ENCODE results near the gene CYTH3. TPM values are rescaled to one million over a fixed set of nuclear protein-coding genes. Genes with fewer than 3 reads are reported as not detected.
"Not testable (repeated sequence)": the region's sequence is repeated elsewhere in the genome, so short reads cannot be mapped to it uniquely, and the experiment has no call there.

CYTH3 gene
- total RNA-seq, 5 donors from 2014 or later (not counting 1 experiment from before 2014, with no cell fraction given): 5.0 to 16.3 (median 12.5) TPM

GRCh38 chr7:6232534-6232933, 39.9 kb downstream of the CYTH3 start:
- ATAC-seq (replicated peaks in 1 of 4) (no peak), DNase-seq (peak in 3 of 35 experiments; percentile 7 to 34 (median 11))
- no peak overlapping the region for H3K27ac ChIP-seq (ENCODE audit: low read length)
- H3K4me3 Mint-ChIP-seq: peak overlapping the region in 1 of 3 donors; percentile 17
- no peak overlapping the region for H3K4me3 ChIP-seq (ENCODE audit: control insufficient read depth in 1 of 2, extremely low read depth in 1 of 2, low read length in 1 of 2)
- no peaks in the 10 kb centered on the region for H3K27me3 Mint-ChIP-seq
- H3K9me3 ChIP-seq: no peaks in the 10 kb centered on the region
- WGBS (ENCODE audit: insufficient coverage): 51% methylated on average over 8 of the region's 8 CpGs
- H3K36me3 Mint-ChIP-seq: no peaks in the 10 kb centered on the region
- CTCF ChIA-PET: no interaction called here
- peaks cover 0 to 20% of the 10 kb centered on the region in 2 experiments for H3K4me1 ChIP-seq (ENCODE audit: control insufficient read depth in 1 of 2, extremely low read depth in 1 of 2, insufficient read depth in 2 of 2, low read length in 2 of 2)
- peaks cover 47 to 58% (median 48%) of the 10 kb centered on the region in 3 donors for H3K4me1 Mint-ChIP-seq
- H3K27ac Mint-ChIP-seq: peak overlapping the region in 1 of 2 donors; percentile 6
- no peaks in the 10 kb centered on the region for H3K9me3 Mint-ChIP-seq
- POLR2A ChIA-PET: no interaction called here
- no peaks in the 10 kb centered on the region for H3K36me3 ChIP-seq (ENCODE audit: control insufficient read depth in 2 of 2, extremely low read depth in 1 of 2, insufficient read depth in 1 of 2, low read length in 1 of 2)
- peaks cover 0 to 8% of the 10 kb centered on the region in 2 experiments for H3K27me3 ChIP-seq (replicated peaks in 1 of 2; ENCODE audit: control insufficient read depth in 2 of 2, extremely low read depth in 1 of 2, insufficient read depth in 2 of 2, low read length in 1 of 2)

- Histone ChIP-seq H3K27ac (ENCODE audit: low read length) (no peak overlapping the region), H3K27me3 (replicated peaks in 1 of 2; ENCODE audit: control insufficient read depth in 2 of 2, extremely low read depth in 1 of 2, insufficient read depth in 2 of 2, low read length in 1 of 2) (peaks cover 0 to 8% of the 10 kb centered on the region in 2 experiments), H3K4me3 (ENCODE audit: control insufficient read depth in 1 of 2, extremely low read depth in 1 of 2, low read length in 1 of 2) (no peak overlapping the region), H3K9me3 (no peaks in the 10 kb centered on the region), H3K4me1 (ENCODE audit: control insufficient read depth in 1 of 2, extremely low read depth in 1 of 2, insufficient read depth in 2 of 2, low read length in 2 of 2) (peaks cover 0 to 20% of the 10 kb centered on the region in 2 experiments), H3K36me3 (ENCODE audit: control insufficient read depth in 2 of 2, extremely low read depth in 1 of 2, insufficient read depth in 1 of 2, low read length in 1 of 2) (no peaks in the 10 kb centered on the region)
- peaks cover 47 to 58% (median 48%) of the 10 kb centered on the region in 3 donors for H3K4me1 Mint-ChIP-seq
- POLR2A ChIA-PET: no interaction called here
- H3K27me3 Mint-ChIP-seq: no peaks in the 10 kb centered on the region
- no peaks in the 10 kb centered on the region for H3K9me3 Mint-ChIP-seq
- 100% methylated on average over 2 of the region's 3 CpGs for WGBS (ENCODE audit: insufficient coverage)
- H3K27ac Mint-ChIP-seq: no peak overlapping the region
- CTCF ChIA-PET: no interaction called here
- H3K4me3 Mint-ChIP-seq: no peak overlapping the region
- DNase-seq: no peak
- no peak for ATAC-seq (replicated peaks in 1 of 4)
- no peaks in the 10 kb centered on the region for H3K36me3 Mint-ChIP-seq
Measured at GRCh38 chr7:6232116-6232515, 40.3 kb downstream of the CYTH3 start.

DNA sequence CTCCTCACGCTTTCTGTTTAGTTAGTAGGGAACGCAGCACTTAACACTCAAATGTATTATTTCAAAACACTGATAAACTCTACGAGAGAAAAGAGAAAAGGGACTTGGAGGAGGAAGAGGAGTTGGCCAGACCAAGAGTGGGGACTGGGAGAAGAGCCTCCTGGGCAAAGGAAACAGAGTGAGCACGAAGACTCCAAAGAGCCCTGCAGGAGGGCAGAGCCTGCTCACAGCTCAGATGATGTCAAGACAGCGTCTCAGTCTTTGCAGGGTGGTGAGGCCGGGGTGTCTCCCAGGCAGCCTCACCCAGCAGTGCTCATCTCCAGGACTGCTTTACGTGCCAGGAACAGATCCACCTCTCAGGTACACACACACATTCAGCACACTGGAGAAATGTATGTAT, 41.2 kb downstream of the CYTH3 start:
- ChIA-PET CTCF (no interaction called here), POLR2A (no interaction called here)
- peak overlapping the region in 1 of 3 donors; percentile 14 for H3K4me3 Mint-ChIP-seq
- Histone ChIP-seq H3K27ac (ENCODE audit: low read length) (no peak overlapping the region), H3K9me3 (no peaks in the 10 kb centered on the region), H3K4me1 (ENCODE audit: control insufficient read depth in 1 of 2, extremely low read depth in 1 of 2, insufficient read depth in 2 of 2, low read length in 2 of 2) (peaks cover 0 to 20% of the 10 kb centered on the region in 2 experiments), H3K4me3 (ENCODE audit: control insufficient read depth in 1 of 2, extremely low read depth in 1 of 2, low read length in 1 of 2) (no peak overlapping the region), H3K36me3 (ENCODE audit: control insufficient read depth in 2 of 2, extremely low read depth in 1 of 2, insufficient read depth in 1 of 2, low read length in 1 of 2) (no peaks in the 10 kb centered on the region), H3K27me3 (replicated peaks in 1 of 2; ENCODE audit: control insufficient read depth in 2 of 2, extremely low read depth in 1 of 2, insufficient read depth in 2 of 2, low read length in 1 of 2) (peaks cover 0 to 8% of the 10 kb centered on the region in 2 experiments)
- DNase-seq (no peak), ATAC-seq (replicated peaks in 1 of 4) (no peak)
- no peaks in the 10 kb centered on the region for H3K27me3 Mint-ChIP-seq
- H3K9me3 Mint-ChIP-seq: no peaks in the 10 kb centered on the region
- H3K27ac Mint-ChIP-seq: peak overlapping the region in 1 of 2 donors; percentile 5
- 85% methylated on average over 3 of the region's 7 CpGs for WGBS (ENCODE audit: insufficient coverage)
- H3K36me3 Mint-ChIP-seq: no peaks in the 10 kb centered on the region
- peaks cover 47 to 58% (median 48%) of the 10 kb centered on the region in 3 donors for H3K4me1 Mint-ChIP-seq

DNA sequence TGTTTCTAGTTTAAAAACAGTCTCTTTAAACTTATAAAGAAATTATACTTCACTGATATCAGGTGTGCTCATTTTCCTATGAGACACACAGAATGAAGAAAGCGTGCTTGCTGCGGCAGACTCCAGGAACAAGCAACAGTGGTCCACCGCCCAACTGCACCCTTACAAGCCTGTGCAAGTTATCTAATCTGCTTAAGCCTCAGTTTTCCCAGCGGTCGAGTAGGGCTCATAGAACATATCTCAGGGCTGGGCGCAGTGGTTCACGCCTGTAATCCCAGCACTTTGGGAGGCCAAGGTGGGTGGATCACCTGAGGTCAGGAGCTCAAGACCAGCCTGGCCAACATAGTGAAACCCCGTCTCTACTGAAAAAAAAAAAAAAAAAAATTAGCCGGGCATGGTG, 43.1 kb downstream of the CYTH3 start:
- not testable (repeated sequence) for H3K36me3 Mint-ChIP-seq; H3K27ac Mint-ChIP-seq; H3K9me3 Mint-ChIP-seq; DNase-seq; H3K27ac ChIP-seq (ENCODE audit: low read length); H3K4me3 Mint-ChIP-seq; H3K4me3 ChIP-seq (ENCODE audit: control insufficient read depth in 1 of 2, extremely low read depth in 1 of 2, low read length in 1 of 2); H3K36me3 ChIP-seq (ENCODE audit: control insufficient read depth in 2 of 2, extremely low read depth in 1 of 2, insufficient read depth in 1 of 2, low read length in 1 of 2); H3K27me3 ChIP-seq (replicated peaks in 1 of 2; ENCODE audit: control insufficient read depth in 2 of 2, extremely low read depth in 1 of 2, insufficient read depth in 2 of 2, low read length in 1 of 2); H3K27me3 Mint-ChIP-seq; H3K9me3 ChIP-seq; ATAC-seq (replicated peaks in 1 of 4)
- peaks cover 0 to 17% of the 10 kb centered on the region in 2 experiments for H3K4me1 ChIP-seq (ENCODE audit: control insufficient read depth in 1 of 2, extremely low read depth in 1 of 2, insufficient read depth in 2 of 2, low read length in 2 of 2)
- 83% methylated on average over 3 of the region's 9 CpGs for WGBS (ENCODE audit: insufficient coverage)
- CTCF ChIA-PET: interaction anchor here (0.6 to 0.7 kb wide), 2 partner anchors 27 to 131 kb away, joined by 3 to 5 read pairs; no protein-coding TSS in a partner anchor
- H3K4me1 Mint-ChIP-seq: peaks cover 40 to 51% (median 44%) of the 10 kb centered on the region in 3 donors
- POLR2A ChIA-PET: interaction anchor here in 1 of 2 donors (0.6 kb wide), 1 partner anchor 11 kb away, joined by 7 read pairs; no protein-coding TSS in a partner anchor

DNA sequence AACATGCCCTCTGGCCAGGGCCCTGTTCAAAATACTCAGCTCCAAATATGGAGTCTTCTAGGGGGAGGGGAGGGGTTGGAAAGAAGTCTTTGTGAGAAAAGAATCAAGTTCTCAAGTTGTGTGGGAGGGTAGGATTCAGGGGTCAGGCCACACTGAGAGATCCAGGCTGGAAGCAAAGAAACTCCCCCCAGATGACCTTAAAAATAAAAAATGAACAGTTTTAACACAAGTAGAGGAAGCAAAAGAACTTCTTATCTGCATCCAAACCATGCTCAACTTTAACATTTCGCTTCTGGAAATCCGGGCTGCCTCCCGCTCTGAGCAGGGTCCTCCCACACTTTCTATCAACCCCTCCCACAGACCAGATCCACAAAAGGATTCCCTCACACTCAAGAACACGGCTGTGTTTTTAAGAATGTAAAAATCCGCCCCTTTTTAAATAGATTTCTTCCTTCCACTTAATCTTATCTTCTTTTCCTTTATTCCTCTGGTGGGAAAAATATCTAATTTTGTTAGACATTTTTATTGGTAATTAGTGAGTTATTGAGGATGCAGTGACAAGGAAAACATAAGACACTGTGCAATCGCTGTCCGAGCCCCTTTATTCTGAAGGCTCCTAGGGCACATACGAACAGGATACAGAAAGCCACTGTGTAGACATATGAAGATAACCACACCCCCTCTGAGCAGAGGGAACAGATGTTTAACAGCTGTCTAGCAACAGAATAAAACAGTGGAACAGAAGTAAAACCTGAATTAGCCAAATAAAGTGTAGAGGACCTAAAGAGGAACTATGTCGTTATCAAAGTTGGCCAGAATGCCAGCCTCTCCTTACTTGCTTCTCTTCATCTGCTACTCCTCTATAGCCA, 43.8 kb downstream of the CYTH3 start:
- Mint-ChIP-seq H3K36me3 (no peaks in the 10 kb centered on the region), H3K4me3 (peak overlapping the region in 1 of 3 donors; percentile 26), H3K27ac (no peak overlapping the region), H3K27me3 (no peaks in the 10 kb centered on the region), H3K4me1 (peaks cover 34 to 45% (median 37%) of the 10 kb centered on the region in 3 donors), H3K9me3 (no peaks in the 10 kb centered on the region)
- 60% methylated on average over 2 of the region's 9 CpGs for WGBS (ENCODE audit: insufficient coverage)
- Histone ChIP-seq H3K4me1 (ENCODE audit: control insufficient read depth in 1 of 2, extremely low read depth in 1 of 2, insufficient read depth in 2 of 2, low read length in 2 of 2) (peaks cover 0 to 10% of the 10 kb centered on the region in 2 experiments), H3K4me3 (ENCODE audit: control insufficient read depth in 1 of 2, extremely low read depth in 1 of 2, low read length in 1 of 2) (no peak overlapping the region), H3K36me3 (ENCODE audit: control insufficient read depth in 2 of 2, extremely low read depth in 1 of 2, insufficient read depth in 1 of 2, low read length in 1 of 2) (no peaks in the 10 kb centered on the region), H3K27me3 (replicated peaks in 1 of 2; ENCODE audit: control insufficient read depth in 2 of 2, extremely low read depth in 1 of 2, insufficient read depth in 2 of 2, low read length in 1 of 2) (peaks cover 0 to 8% of the 10 kb centered on the region in 2 experiments), H3K27ac (ENCODE audit: low read length) (no peak overlapping the region), H3K9me3 (no peaks in the 10 kb centered on the region)
- DNase-seq (peak in 1 of 35 experiments; percentile 7), ATAC-seq (replicated peaks in 1 of 4) (peak in 2 of 4 experiments; percentile 42 to 69)
- ChIA-PET POLR2A (interaction anchor here in 1 of 2 donors (0.6 kb wide), 1 partner anchor 101 kb away, joined by 4 read pairs; no protein-coding TSS in a partner anchor), CTCF (interaction anchor here in 1 of 2 donors (0.7 kb wide), 1 partner anchor 28 kb away, joined by 3 read pairs; no protein-coding TSS in a partner anchor)

- DNase-seq (no peak), ATAC-seq (replicated peaks in 1 of 4) (no peak)
- POLR2A ChIA-PET: no interaction called here
- Histone ChIP-seq H3K36me3 (ENCODE audit: control insufficient read depth in 2 of 2, extremely low read depth in 1 of 2, insufficient read depth in 1 of 2, low read length in 1 of 2) (no peaks in the 10 kb centered on the region), H3K27ac (ENCODE audit: low read length) (no peak overlapping the region), H3K27me3 (replicated peaks in 1 of 2; ENCODE audit: control insufficient read depth in 2 of 2, extremely low read depth in 1 of 2, insufficient read depth in 2 of 2, low read length in 1 of 2) (peaks cover 0 to 4% of the 10 kb centered on the region in 2 experiments), H3K9me3 (no peaks in the 10 kb centered on the region), H3K4me1 (ENCODE audit: control insufficient read depth in 1 of 2, extremely low read depth in 1 of 2, insufficient read depth in 2 of 2, low read length in 2 of 2) (peaks cover 0 to 3% of the 10 kb centered on the region in 2 experiments), H3K4me3 (ENCODE audit: control insufficient read depth in 1 of 2, extremely low read depth in 1 of 2, low read length in 1 of 2) (no peak overlapping the region)
- peaks cover 24 to 35% (median 26%) of the 10 kb centered on the region in 3 donors for H3K4me1 Mint-ChIP-seq
- 90% methylated on average over 3 of the region's 5 CpGs for WGBS (ENCODE audit: insufficient coverage)
- no peak overlapping the region for H3K4me3 Mint-ChIP-seq
- H3K27me3 Mint-ChIP-seq: no peaks in the 10 kb centered on the region
- no peaks in the 10 kb centered on the region for H3K9me3 Mint-ChIP-seq
- no peaks in the 10 kb centered on the region for H3K36me3 Mint-ChIP-seq
- CTCF ChIA-PET: no interaction called here
- no peak overlapping the region for H3K27ac Mint-ChIP-seq
Measured at GRCh38 chr7:6227294-6227846, 45.1 kb downstream of the CYTH3 start.
